ENCODE results near the gene MYO1H. TPM values are rescaled to one million over a fixed set of nuclear protein-coding genes. Genes with fewer than 3 reads are reported as not detected.
"Not testable (repeated sequence)": the region's sequence is repeated elsewhere in the genome, so short reads cannot be mapped to it uniquely, and the experiment has no call there.

The MYO1H gene
- total RNA-seq, 2 experiments from 2014 or later, result not detected

DNA sequence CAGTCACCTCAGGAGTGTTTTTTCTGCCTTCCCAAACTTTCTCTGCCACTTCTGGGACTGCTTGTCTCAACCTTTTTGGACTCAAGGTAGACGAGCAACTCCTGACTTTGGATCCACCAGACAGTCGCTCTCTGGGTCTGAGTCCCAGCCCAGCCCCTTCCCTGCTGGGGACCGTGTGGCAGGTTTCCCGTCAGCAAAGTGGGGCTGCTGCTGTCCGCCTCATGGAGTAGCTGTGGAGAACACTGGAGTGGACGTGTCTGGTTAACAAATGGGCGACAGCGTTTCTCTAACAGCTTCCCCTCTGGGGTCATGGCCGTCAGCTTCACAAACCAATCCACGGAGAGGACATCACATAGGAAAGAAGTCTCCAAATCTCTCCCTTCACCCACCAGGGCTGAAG is 74.6 kb downstream of the MYO1H start:
- H3K4me1 Mint-ChIP-seq, result no peaks in the 10 kb centered on the region
- no peaks in the 10 kb centered on the region for H3K9me3 Mint-ChIP-seq
- H3K27ac Mint-ChIP-seq, result no peak overlapping the region
- no peak overlapping the region for H3K4me3 Mint-ChIP-seq
- DNase-seq, result no peak
- H3K36me3 Mint-ChIP-seq, result no peaks in the 10 kb centered on the region
- H3K27me3 Mint-ChIP-seq, result peaks cover 11% of the 10 kb centered on the region

DNA sequence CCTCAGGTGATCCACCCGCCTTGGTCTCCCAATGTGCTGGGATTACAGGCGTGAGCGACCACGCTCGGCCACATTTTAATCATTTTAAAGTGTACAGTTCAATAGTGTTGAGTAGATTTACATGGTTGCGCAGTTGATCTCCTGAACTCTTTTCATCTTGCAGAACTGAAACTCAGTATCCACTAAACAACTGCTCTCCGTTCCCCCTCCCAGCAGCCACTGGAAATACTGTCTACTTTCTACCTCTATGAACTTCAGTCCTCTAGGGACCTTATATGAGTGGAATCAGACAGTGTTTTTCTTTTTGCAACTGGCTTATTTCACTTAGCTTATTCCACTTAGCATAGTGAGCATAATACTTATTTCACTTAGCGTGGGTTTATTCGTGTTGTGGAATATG is 75.7 kb downstream of the MYO1H start:
- Mint-ChIP-seq H3K9me3 (no peaks in the 10 kb centered on the region), H3K27me3 (peaks cover 11% of the 10 kb centered on the region), H3K27ac (no peak overlapping the region), H3K4me1 (no peaks in the 10 kb centered on the region), H3K4me3 (no peak overlapping the region), H3K36me3 (no peaks in the 10 kb centered on the region)
- DNase-seq, result no peak

- Mint-ChIP-seq H3K4me3 (no peak overlapping the region), H3K27ac (no peak overlapping the region), H3K27me3 (peaks cover 6% of the 10 kb centered on the region), H3K36me3 (no peaks in the 10 kb centered on the region), H3K4me1 (peaks cover 4% of the 10 kb centered on the region), H3K9me3 (no peaks in the 10 kb centered on the region)
- peak; percentile 71 for DNase-seq
Observed at GRCh38 chr12:109428037-109428629, 80.4 kb downstream of the MYO1H start.

- not testable (repeated sequence) for H3K4me1 Mint-ChIP-seq, H3K27ac Mint-ChIP-seq, H3K27me3 Mint-ChIP-seq, H3K9me3 Mint-ChIP-seq, H3K36me3 Mint-ChIP-seq, H3K4me3 Mint-ChIP-seq, DNase-seq
Observed at GRCh38 chr12:109428804-109429203, 81.1 kb downstream of the MYO1H start.

DNA sequence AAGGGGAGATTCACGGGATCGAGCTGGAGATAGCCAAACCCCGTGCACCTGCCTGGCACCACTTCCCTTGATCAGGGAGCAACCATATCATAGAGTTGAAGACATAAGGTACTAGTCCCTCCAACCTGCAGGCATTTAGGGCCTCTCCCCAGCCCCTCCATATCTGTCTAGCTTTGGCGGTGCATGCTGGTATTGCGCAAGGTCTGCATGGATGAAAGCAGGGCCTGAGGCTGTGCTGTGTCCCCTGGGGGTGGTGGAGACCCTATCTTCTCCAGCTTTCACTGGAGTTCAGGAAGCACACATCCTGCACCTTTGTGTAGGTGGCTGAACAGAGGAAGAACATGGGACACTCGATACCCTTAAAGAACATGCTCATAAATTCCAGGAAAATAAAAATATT is 82.5 kb downstream of the MYO1H start:
- H3K4me1 Mint-ChIP-seq, result peaks cover 9% of the 10 kb centered on the region
- H3K27ac Mint-ChIP-seq, result no peak overlapping the region
- no peaks in the 10 kb centered on the region for H3K36me3 Mint-ChIP-seq
- no peak for DNase-seq
- no peak overlapping the region for H3K4me3 Mint-ChIP-seq
- H3K9me3 Mint-ChIP-seq, result no peaks in the 10 kb centered on the region
- H3K27me3 Mint-ChIP-seq, result peaks cover 2% of the 10 kb centered on the region

DNA sequence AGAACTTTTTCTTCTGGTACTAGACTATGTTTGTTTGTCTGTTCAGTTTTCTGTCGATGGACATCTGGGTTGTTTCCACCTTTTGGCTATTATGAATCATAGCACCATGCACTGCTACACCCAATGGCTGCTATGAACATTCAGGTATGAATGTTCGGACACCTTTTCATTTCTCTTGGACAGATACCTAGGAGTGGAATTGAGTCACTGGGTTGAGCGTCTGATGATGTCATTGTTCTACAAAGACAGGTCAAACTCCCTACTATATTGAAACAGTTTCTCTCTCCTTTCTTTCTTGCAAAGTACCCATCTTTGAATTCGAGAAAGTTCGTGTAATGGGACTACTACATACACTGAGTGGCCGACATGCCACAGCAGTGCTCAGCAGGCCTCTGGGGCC is 84.7 kb downstream of the MYO1H start:
- Mint-ChIP-seq H3K9me3 (no peaks in the 10 kb centered on the region), H3K4me3 (no peak overlapping the region), H3K36me3 (no peaks in the 10 kb centered on the region), H3K27me3 (no peaks in the 10 kb centered on the region), H3K4me1 (peaks cover 9% of the 10 kb centered on the region), H3K27ac (no peak overlapping the region)
- no peak for DNase-seq

- no peak overlapping the region for H3K4me3 Mint-ChIP-seq
- peak; percentile 80 for DNase-seq
- H3K27ac Mint-ChIP-seq, result no peak overlapping the region
- no peaks in the 10 kb centered on the region for H3K27me3 Mint-ChIP-seq
- no peaks in the 10 kb centered on the region for H3K36me3 Mint-ChIP-seq
- no peaks in the 10 kb centered on the region for H3K9me3 Mint-ChIP-seq
- H3K4me1 Mint-ChIP-seq, result peaks cover 9% of the 10 kb centered on the region
Observed at GRCh38 chr12:109432842-109433304, 85.2 kb downstream of the MYO1H start.

DNA sequence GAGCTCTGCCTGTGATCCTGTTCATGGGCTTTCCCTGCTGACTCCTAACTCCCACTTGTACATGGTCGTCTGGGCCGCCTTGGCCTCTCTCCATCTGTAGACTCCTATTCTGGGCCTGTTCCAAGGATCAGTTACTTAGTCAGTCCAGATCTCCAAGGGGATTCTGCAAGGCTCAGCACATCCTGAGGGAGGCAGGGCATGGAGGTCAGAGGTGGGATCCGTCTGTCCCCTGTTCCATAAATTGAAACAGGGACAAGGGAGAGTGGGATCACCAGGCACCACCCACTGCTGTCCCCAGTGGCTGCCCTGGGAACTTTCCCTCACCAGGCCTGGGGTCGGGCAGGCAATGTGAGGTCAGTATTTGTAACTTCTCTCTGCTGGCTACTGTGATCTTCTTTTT is 85.9 kb downstream of the MYO1H start:
- H3K27ac Mint-ChIP-seq, result no peak overlapping the region
- no peaks in the 10 kb centered on the region for H3K27me3 Mint-ChIP-seq
- H3K36me3 Mint-ChIP-seq, result no peaks in the 10 kb centered on the region

DNA sequence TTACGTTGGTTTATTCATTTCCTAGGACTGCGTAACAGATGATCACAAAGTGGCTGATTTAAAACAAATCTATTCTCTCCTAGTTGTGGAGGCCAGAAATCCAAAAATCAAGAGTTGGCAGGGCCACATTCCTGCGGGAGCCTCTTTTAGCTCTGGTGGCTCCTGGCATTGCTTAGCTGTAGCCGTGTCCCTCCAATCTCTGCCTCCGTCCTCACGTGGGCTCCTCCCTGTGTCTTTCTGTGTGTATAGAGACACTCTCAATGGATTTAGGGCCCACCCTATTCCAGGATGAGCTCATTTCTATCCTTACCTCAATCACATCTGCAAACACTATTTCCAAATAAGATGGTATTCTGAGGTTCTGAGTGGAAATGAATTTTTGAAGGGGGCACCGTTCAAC is 86.9 kb downstream of the MYO1H start:
- no peak for DNase-seq
- H3K27me3 Mint-ChIP-seq, result no peaks in the 10 kb centered on the region
- no peak overlapping the region for H3K27ac Mint-ChIP-seq
- no peaks in the 10 kb centered on the region for H3K9me3 Mint-ChIP-seq
- no peak overlapping the region for H3K4me3 Mint-ChIP-seq
- no peaks in the 10 kb centered on the region for H3K36me3 Mint-ChIP-seq
- peaks cover 9% of the 10 kb centered on the region for H3K4me1 Mint-ChIP-seq

More for the DNA sequence above, 85.9 kb downstream of the MYO1H start:
- no peak overlapping the region for H3K4me3 Mint-ChIP-seq
- DNase-seq, result no peak
- H3K4me1 Mint-ChIP-seq, result peaks cover 9% of the 10 kb centered on the region
- no peaks in the 10 kb centered on the region for H3K9me3 Mint-ChIP-seq

- H3K36me3 Mint-ChIP-seq, result no peaks in the 10 kb centered on the region
- H3K27ac Mint-ChIP-seq, result no peak overlapping the region
- H3K27me3 Mint-ChIP-seq, result no peaks in the 10 kb centered on the region
- H3K4me1 Mint-ChIP-seq, result peaks cover 9% of the 10 kb centered on the region
- no peaks in the 10 kb centered on the region for H3K9me3 Mint-ChIP-seq
- no peak for DNase-seq
- no peak overlapping the region for H3K4me3 Mint-ChIP-seq
Observed at GRCh38 chr12:109435428-109436187, 87.9 kb downstream of the MYO1H start.

DNA sequence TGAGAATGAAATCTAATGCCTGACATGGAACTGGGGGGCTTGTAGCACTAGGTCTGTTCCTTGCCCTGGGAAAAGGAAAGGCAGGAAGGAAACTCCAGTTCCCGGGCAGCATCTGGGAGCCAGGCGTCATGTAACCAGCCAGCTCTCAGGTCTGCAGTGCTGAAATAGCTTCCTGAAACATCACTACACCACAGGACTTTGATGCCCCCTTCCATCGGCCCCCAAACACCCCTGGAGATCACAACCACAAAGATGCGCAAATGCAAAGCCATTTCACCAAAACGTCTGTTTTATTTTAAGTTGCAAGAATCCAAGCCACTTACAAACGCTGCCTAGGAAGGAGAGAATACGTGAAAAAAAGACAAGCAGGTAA is 88.5 kb downstream of the MYO1H start:
- no peaks in the 10 kb centered on the region for H3K27me3 Mint-ChIP-seq
- H3K9me3 Mint-ChIP-seq, result no peaks in the 10 kb centered on the region
- no peak overlapping the region for H3K27ac Mint-ChIP-seq
- H3K36me3 Mint-ChIP-seq, result no peaks in the 10 kb centered on the region
- peaks cover 9% of the 10 kb centered on the region for H3K4me1 Mint-ChIP-seq
- no peak for DNase-seq
- H3K4me3 Mint-ChIP-seq, result no peak overlapping the region

- Mint-ChIP-seq H3K27ac (no peak overlapping the region), H3K36me3 (no peaks in the 10 kb centered on the region), H3K27me3 (no peaks in the 10 kb centered on the region), H3K9me3 (no peaks in the 10 kb centered on the region), H3K4me1 (no peaks in the 10 kb centered on the region), H3K4me3 (no peak overlapping the region)
- DNase-seq, result no peak
Observed at GRCh38 chr12:109439181-109439580, 91.5 kb downstream of the MYO1H start.

DNA sequence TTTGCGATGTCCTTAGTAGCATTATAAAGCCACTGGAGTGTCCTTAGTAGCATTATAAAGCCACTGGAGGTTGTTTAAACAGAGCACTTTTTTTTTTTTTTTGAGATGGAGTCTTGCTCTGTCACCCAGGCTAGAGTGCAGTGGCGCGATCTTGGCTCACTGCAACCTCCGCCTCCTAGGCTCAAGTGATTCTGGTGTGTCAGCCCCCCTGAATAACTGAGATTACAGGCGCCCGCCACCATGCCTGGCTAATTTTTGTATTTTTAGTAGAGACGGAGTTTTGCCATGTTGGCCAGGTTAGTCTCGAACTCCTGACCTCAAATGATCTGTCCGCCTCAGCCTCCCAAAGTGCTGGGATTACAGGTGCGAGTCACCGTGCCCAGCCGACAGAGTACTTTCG is 92.3 kb downstream of the MYO1H start:
- not testable (repeated sequence) for H3K27me3 Mint-ChIP-seq, H3K27ac Mint-ChIP-seq, H3K36me3 Mint-ChIP-seq, H3K9me3 Mint-ChIP-seq, H3K4me1 Mint-ChIP-seq, DNase-seq, H3K4me3 Mint-ChIP-seq

DNA sequence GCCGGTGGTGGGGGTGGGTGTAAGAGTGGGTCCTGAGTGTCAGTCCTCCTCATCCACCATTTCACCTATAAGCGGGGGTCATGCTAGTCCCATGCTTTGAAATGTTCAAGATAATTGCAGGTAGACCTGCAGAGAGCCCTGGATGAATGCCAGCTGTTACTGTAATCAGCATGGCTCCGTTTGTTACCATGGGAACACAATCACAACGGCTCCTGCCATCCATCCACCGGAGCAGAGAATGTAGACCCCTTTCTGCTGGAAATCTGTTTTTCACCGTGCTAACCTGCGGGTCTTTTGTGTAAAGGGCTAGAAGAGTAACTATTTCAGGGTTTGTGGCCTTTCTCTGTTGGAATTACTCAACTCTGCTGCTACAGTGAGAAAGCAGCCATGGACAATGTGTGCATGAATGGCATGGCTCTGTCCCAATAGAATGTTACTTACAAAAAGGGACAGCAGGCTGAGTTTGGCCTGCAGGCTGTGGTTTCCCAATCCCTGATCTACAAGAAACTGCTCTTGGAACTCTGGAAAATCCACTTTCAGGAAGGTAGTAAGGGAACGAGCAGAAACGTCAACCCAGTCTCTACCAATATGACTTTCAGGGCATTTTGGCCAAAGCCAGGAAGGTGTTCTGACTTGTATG is 93.3 kb downstream of the MYO1H start:
- H3K27ac Mint-ChIP-seq, result no peak overlapping the region
- H3K36me3 Mint-ChIP-seq, result no peaks in the 10 kb centered on the region
- no peaks in the 10 kb centered on the region for H3K4me1 Mint-ChIP-seq
- H3K4me3 Mint-ChIP-seq, result no peak overlapping the region
- H3K27me3 Mint-ChIP-seq, result no peaks in the 10 kb centered on the region
- H3K9me3 Mint-ChIP-seq, result no peaks in the 10 kb centered on the region
- no peak for DNase-seq

DNA sequence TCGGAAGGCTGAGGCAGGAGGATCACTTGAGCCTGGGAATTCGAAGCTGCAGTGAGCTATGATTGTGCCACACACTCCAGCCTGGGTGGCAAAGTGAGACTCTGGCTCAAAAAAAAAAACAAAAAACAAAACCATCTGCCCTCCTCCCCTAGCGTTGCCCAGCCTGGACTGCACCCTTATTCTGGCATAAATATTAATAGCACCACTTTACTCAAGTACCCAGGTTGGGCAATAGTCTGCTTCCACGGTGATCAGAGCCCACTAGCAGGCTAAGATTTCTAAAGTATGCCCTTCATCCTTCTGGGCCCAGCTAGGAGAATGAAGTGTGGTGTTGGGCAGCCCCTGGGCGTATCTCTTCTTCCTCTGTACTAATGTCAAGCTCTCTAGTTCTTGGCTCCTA is 96.1 kb downstream of the MYO1H start:
- Mint-ChIP-seq H3K27me3 (no peaks in the 10 kb centered on the region), H3K4me3 (no peak overlapping the region), H3K4me1 (no peaks in the 10 kb centered on the region), H3K36me3 (no peaks in the 10 kb centered on the region), H3K27ac (no peak overlapping the region), H3K9me3 (no peaks in the 10 kb centered on the region)
- DNase-seq, result no peak

DNA sequence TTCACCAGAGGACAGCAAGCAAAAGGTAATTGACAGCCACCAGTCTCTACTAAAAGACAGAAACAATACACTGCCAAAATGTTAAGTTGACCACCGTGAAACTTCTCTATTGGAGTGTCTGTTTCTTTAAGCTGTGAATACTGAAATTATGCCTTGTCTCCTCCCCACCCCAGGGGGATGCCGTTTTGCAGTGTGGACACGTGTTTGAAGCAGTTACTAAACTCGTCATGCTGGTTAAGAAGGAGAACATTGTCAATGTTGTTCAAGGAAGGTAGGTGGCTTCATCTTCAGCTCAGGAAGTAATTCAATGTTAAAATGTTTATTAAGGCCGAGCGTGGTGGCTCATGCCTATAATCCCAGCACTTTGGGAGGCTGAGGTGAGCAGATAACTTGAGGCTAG is 96.6 kb downstream of the MYO1H start:
- Mint-ChIP-seq H3K27me3 (no peaks in the 10 kb centered on the region), H3K4me3 (no peak overlapping the region), H3K27ac (no peak overlapping the region), H3K36me3 (no peaks in the 10 kb centered on the region), H3K4me1 (no peaks in the 10 kb centered on the region), H3K9me3 (no peaks in the 10 kb centered on the region)
- DNase-seq, result no peak

Data from activated naive CD8-positive, alpha-beta T cell treated with anti-CD3 and anti-CD28 coated beads for 36 hours (primary cell).